T-cell (primary cell): ENCODE data around the gene MTNR1B. TPM values are rescaled to one million over a fixed set of nuclear protein-coding genes. Genes with fewer than 3 reads are reported as not detected.

Source experiments
- ATAC-seq, 4 experiments: fragments of 200-7000 bp in 3 of 4; fragments of 150-1000 bp in 1 of 4; cut with Tn5 transposase; replicated peaks in 1 of 4; 1 replicate in 3 of 4; 2 replicates in 1 of 4; pipeline ENCODE4 v1.10.0; 2021; ENCODE audit warnings: moderate library complexity in 3 of 4, mild to moderate bottlenecking in 2 of 4, moderate number of reproducible peaks in 1 of 4
- CTCF ChIA-PET, 2 donors: fragments of 300-600 bp; sonication (Branson Sonifier 250); formaldehyde crosslinking; loops; one replicate each; lab custom pipeline; 2022; ENCODE audit warnings: antibody characterized with exemption in 2 of 2; lab: Charles Lee
- POLR2A ChIA-PET, 2 donors: fragments of 300-600 bp; sonication (Branson Sonifier 250); formaldehyde crosslinking; loops; one replicate each; lab custom pipeline; 2022; ENCODE audit warnings: antibody characterized with exemption in 2 of 2; lab: Charles Lee
- DNase-seq, 35 experiments: peaks; one replicate each; pipeline versions ENCODE4 v3.0.0 to v3.0.0-alpha.2; 2013 to 2023
- H3K27ac ChIP-seq: one replicate; pipeline ENCODE4 v1.5.1; 2013; ENCODE audit warnings: low read length
- H3K27me3 ChIP-seq, 2 experiments: replicated peaks in 1 of 2; 1 replicate in 1 of 2; 2 replicates in 1 of 2; pipeline versions ENCODE4 v1.6.1 to v1.7.0; 2013; ENCODE audit warnings: low read length in 1 of 2, mixed read lengths in 1 of 2; ENCODE audit not compliant: control insufficient read depth in 2 of 2, insufficient read depth in 2 of 2; ENCODE audit errors: extremely low read depth in 1 of 2
- H3K36me3 ChIP-seq, 2 donors: 1 replicate in 1 of 2; 2 replicates in 1 of 2; pipeline versions ENCODE4 v1.6.1 to v1.7.0; 2013; ENCODE audit warnings: low read length in 1 of 2; ENCODE audit not compliant: control insufficient read depth in 2 of 2, insufficient read depth in 1 of 2; ENCODE audit errors: extremely low read depth in 1 of 2
- H3K4me1 ChIP-seq, 2 experiments: 1 replicate in 1 of 2; 2 replicates in 1 of 2; pipeline versions ENCODE4 v1.6.1 to v1.7.0; 2013; ENCODE audit warnings: low read length in 2 of 2, mixed read lengths in 1 of 2; ENCODE audit not compliant: insufficient read depth in 2 of 2, control insufficient read depth in 1 of 2; ENCODE audit errors: extremely low read depth in 1 of 2
- H3K4me3 ChIP-seq, 2 donors: 1 replicate in 1 of 2; 2 replicates in 1 of 2; pipeline versions ENCODE4 v1.5.1 to v1.7.0; 2013; ENCODE audit warnings: mild to moderate bottlenecking in 2 of 2, low read length in 1 of 2, moderate library complexity in 1 of 2; ENCODE audit not compliant: control insufficient read depth in 1 of 2; ENCODE audit errors: extremely low read depth in 1 of 2
- H3K9me3 ChIP-seq: 2 replicates; pipeline ENCODE4 v1.7.0; 2013
- H3K27ac Mint-ChIP-seq, 2 donors: one replicate each; pipeline ENCODE4 v1.8.0; 2020 to 2021; ENCODE audit warnings: mild to moderate bottlenecking in 2 of 2, mixed read lengths in 2 of 2
- H3K27me3 Mint-ChIP-seq, 2 donors: one replicate each; pipeline ENCODE4 v1.8.0; 2021 to 2022; ENCODE audit warnings: mixed read lengths in 2 of 2
- H3K36me3 Mint-ChIP-seq: one replicate; pipeline ENCODE4 v1.8.0; 2021; ENCODE audit warnings: mixed read lengths
- H3K4me1 Mint-ChIP-seq, 3 donors: one replicate each; pipeline ENCODE4 v1.8.0; 2020 to 2022; ENCODE audit warnings: mixed read lengths in 3 of 3, mild to moderate bottlenecking in 1 of 3
- H3K4me3 Mint-ChIP-seq, 3 donors: one replicate each; pipeline ENCODE4 v1.8.0; 2020 to 2022; ENCODE audit warnings: mild to moderate bottlenecking in 3 of 3, mixed read lengths in 3 of 3, moderate library complexity in 3 of 3
- H3K9me3 Mint-ChIP-seq, 3 donors: one replicate each; pipeline ENCODE4 v1.8.0; 2020 to 2022; ENCODE audit warnings: mixed read lengths in 3 of 3
- WGBS: methylation state at CpG from one replicate; pipeline ENCODE4 v1.1.5; 2013; ENCODE audit warnings: missing lambda C conversion rate; ENCODE audit not compliant: insufficient coverage; 5-methylcytosine and 5-hydroxymethylcytosine counted together
- total RNA-seq, 35 experiments: library from RNA in 6 of 35; stranded (reverse) in 6 of 35; fragments of 120-200 nt in 1 of 35; gene quantifications; one replicate each; pipeline versions ENCODE4 v1.2.1 to v1.2.4 and lab custom pipeline; 2013 to 2026

MTNR1B gene
- total RNA-seq, 5 donors from 2014 or later (not counting 1 experiment from before 2014, with no cell fraction given), result not detected

- Mint-ChIP-seq H3K27me3 (peaks cover 27 to 36% of the 10 kb centered on the region in 2 donors), H3K9me3 (peaks cover 0 to 6% (median 0%) of the 10 kb centered on the region in 3 donors), H3K4me3 (no peak overlapping the region), H3K27ac (no peak overlapping the region), H3K36me3 (no peaks in the 10 kb centered on the region), H3K4me1 (no peaks in the 10 kb centered on the region)
- H3K27ac ChIP-seq, result no peak overlapping the region
- ChIA-PET POLR2A (no interaction called here), CTCF (no interaction called here)
- H3K27me3 ChIP-seq, result peaks cover 13 to 14% of the 10 kb centered on the region in 2 experiments
- 13% methylated on average over 14 of the region's 16 CpGs for WGBS
- no peaks in the 10 kb centered on the region for H3K36me3 ChIP-seq
- ATAC-seq (no peak), DNase-seq (no peak)
- H3K4me3 ChIP-seq, result no peak overlapping the region
- no peaks in the 10 kb centered on the region for H3K9me3 ChIP-seq
- no peaks in the 10 kb centered on the region for H3K4me1 ChIP-seq
These were observed 188 bp upstream of the MTNR1B start for GRCh38 chr11:92969293-92969633.

GRCh38 chr11:92972248-92972647 is 2.8 kb downstream of the MTNR1B start:
- Histone ChIP-seq H3K4me1 (no peaks in the 10 kb centered on the region), H3K9me3 (no peaks in the 10 kb centered on the region), H3K27ac (no peak overlapping the region), H3K36me3 (no peaks in the 10 kb centered on the region), H3K4me3 (no peak overlapping the region), H3K27me3 (peaks cover 12 to 13% of the 10 kb centered on the region in 2 experiments)
- DNase-seq (no peak), ATAC-seq (no peak)
- CTCF ChIA-PET, result no interaction called here
- POLR2A ChIA-PET, result no interaction called here
- H3K9me3 Mint-ChIP-seq, result peaks cover 0 to 6% (median 0%) of the 10 kb centered on the region in 3 donors
- H3K27ac Mint-ChIP-seq, result no peak overlapping the region
- H3K4me3 Mint-ChIP-seq, result no peak overlapping the region
- H3K4me1 Mint-ChIP-seq, result no peaks in the 10 kb centered on the region
- WGBS, result 43% methylated on average over 1 of the region's 2 CpGs
- peaks cover 23 to 33% of the 10 kb centered on the region in 2 donors for H3K27me3 Mint-ChIP-seq
- H3K36me3 Mint-ChIP-seq, result no peaks in the 10 kb centered on the region

- CTCF ChIA-PET, result no interaction called here
- Mint-ChIP-seq H3K4me1 (no peaks in the 10 kb centered on the region), H3K27ac (no peak overlapping the region), H3K9me3 (no peaks in the 10 kb centered on the region), H3K36me3 (no peaks in the 10 kb centered on the region), H3K27me3 (peaks cover 13 to 24% of the 10 kb centered on the region in 2 donors), H3K4me3 (no peak overlapping the region)
- ATAC-seq, result no peak
- no peak for DNase-seq
- Histone ChIP-seq H3K9me3 (no peaks in the 10 kb centered on the region), H3K4me3 (no peak overlapping the region), H3K36me3 (no peaks in the 10 kb centered on the region), H3K27ac (no peak overlapping the region), H3K4me1 (no peaks in the 10 kb centered on the region), H3K27me3 (peaks cover 3 to 6% of the 10 kb centered on the region in 2 experiments)
- POLR2A ChIA-PET, result no interaction called here
- 85% methylated on average over 2 of the region's 3 CpGs for WGBS
These were observed 5.8 kb downstream of the MTNR1B start for GRCh38 chr11:92975285-92975684.

GRCh38 chr11:92976681-92977080 is 7.2 kb downstream of the MTNR1B start:
- Histone ChIP-seq H3K9me3 (no peaks in the 10 kb centered on the region), H3K4me1 (no peaks in the 10 kb centered on the region), H3K27ac (no peak overlapping the region), H3K36me3 (no peaks in the 10 kb centered on the region), H3K4me3 (no peak overlapping the region), H3K27me3 (peaks cover 2 to 3% of the 10 kb centered on the region in 2 experiments)
- ATAC-seq (no peak), DNase-seq (no peak)
- no peaks in the 10 kb centered on the region for H3K9me3 Mint-ChIP-seq
- no peaks in the 10 kb centered on the region for H3K36me3 Mint-ChIP-seq
- ChIA-PET POLR2A (no interaction called here), CTCF (no interaction called here)
- no peak overlapping the region for H3K27ac Mint-ChIP-seq
- H3K27me3 Mint-ChIP-seq, result peaks cover 9 to 22% of the 10 kb centered on the region in 2 donors
- H3K4me3 Mint-ChIP-seq, result no peak overlapping the region
- no peaks in the 10 kb centered on the region for H3K4me1 Mint-ChIP-seq

GRCh38 chr11:92977401-92977800 is 8.0 kb downstream of the MTNR1B start:
- H3K27ac ChIP-seq, result no peak overlapping the region
- no peaks in the 10 kb centered on the region for H3K9me3 Mint-ChIP-seq
- CTCF ChIA-PET, result no interaction called here

GRCh38 chr11:92978271-92979111 is 9.0 kb downstream of the MTNR1B start:
- Histone ChIP-seq H3K36me3 (no peaks in the 10 kb centered on the region), H3K27ac (no peak overlapping the region), H3K4me3 (no peak overlapping the region), H3K4me1 (no peaks in the 10 kb centered on the region), H3K27me3 (peaks cover 0 to 3% of the 10 kb centered on the region in 2 experiments), H3K9me3 (no peaks in the 10 kb centered on the region)
- no peak overlapping the region for H3K4me3 Mint-ChIP-seq
- DNase-seq (no peak), ATAC-seq (no peak)
- H3K36me3 Mint-ChIP-seq, result no peaks in the 10 kb centered on the region
- H3K9me3 Mint-ChIP-seq, result no peaks in the 10 kb centered on the region
- ChIA-PET POLR2A (no interaction called here), CTCF (no interaction called here)
- no peak overlapping the region for H3K27ac Mint-ChIP-seq
- H3K4me1 Mint-ChIP-seq, result no peaks in the 10 kb centered on the region
- no CpG with 5 or more reads among the region's 7 CpGs for WGBS
- H3K27me3 Mint-ChIP-seq, result peaks cover 1 to 9% of the 10 kb centered on the region in 2 donors

More at GRCh38 chr11:92977401-92977800, 8.0 kb downstream of the MTNR1B start:
- H3K4me3 Mint-ChIP-seq, result no peak overlapping the region
- Histone ChIP-seq H3K36me3 (no peaks in the 10 kb centered on the region), H3K4me1 (no peaks in the 10 kb centered on the region), H3K27me3 (peaks cover 0 to 3% of the 10 kb centered on the region in 2 experiments), H3K9me3 (no peaks in the 10 kb centered on the region), H3K4me3 (no peak overlapping the region)
- H3K27me3 Mint-ChIP-seq, result peaks cover 9 to 19% of the 10 kb centered on the region in 2 donors
- no peaks in the 10 kb centered on the region for H3K4me1 Mint-ChIP-seq
- WGBS, result 0% methylated on average over 1 of the region's 2 CpGs
- ATAC-seq, result no peak
- H3K27ac Mint-ChIP-seq, result no peak overlapping the region
- H3K36me3 Mint-ChIP-seq, result no peaks in the 10 kb centered on the region
- DNase-seq, result no peak
- POLR2A ChIA-PET, result no interaction called here
